OCI-LY3 (cell line): ENCODE measurements around the gene NRXN2.

ENCODE experiments used
- EZH2phosphoT487 ChIP-seq: fragments of 200-600 bp; shearing (Covaris generic); IDR thresholded peaks from 2 replicates; pipeline ENCODE4 v1.6.1; 2018; ENCODE audit warnings: antibody characterized with exemption, mixed run types, low read depth
- TF ChIP-seq, protein P1 (sequence below): fragments of 200-600, 300-600 bp; sonication (generic); IDR thresholded peaks from 2 replicates; pipeline ENCODE4 v1.5.1; 2014; ENCODE audit warnings: antibody characterized with exemption, low read length, low read depth

- TF ChIP-seq, protein P1, sequence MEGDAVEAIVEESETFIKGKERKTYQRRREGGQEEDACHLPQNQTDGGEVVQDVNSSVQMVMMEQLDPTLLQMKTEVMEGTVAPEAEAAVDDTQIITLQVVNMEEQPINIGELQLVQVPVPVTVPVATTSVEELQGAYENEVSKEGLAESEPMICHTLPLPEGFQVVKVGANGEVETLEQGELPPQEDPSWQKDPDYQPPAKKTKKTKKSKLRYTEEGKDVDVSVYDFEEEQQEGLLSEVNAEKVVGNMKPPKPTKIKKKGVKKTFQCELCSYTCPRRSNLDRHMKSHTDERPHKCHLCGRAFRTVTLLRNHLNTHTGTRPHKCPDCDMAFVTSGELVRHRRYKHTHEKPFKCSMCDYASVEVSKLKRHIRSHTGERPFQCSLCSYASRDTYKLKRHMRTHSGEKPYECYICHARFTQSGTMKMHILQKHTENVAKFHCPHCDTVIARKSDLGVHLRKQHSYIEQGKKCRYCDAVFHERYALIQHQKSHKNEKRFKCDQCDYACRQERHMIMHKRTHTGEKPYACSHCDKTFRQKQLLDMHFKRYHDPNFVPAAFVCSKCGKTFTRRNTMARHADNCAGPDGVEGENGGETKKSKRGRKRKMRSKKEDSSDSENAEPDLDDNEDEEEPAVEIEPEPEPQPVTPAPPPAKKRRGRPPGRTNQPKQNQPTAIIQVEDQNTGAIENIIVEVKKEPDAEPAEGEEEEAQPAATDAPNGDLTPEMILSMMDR = no peak
- TF ChIP-seq EZH2phosphoT487 = no peak
These were observed 160.8 kb downstream of the NRXN2 start for GRCh38 chr11:64561984-64562722.
